Dedifferentiated amniotic fluid mesenchymal stem cell (primary cell): ENCODE results near the gene LGALS3.
A peak's percentile ranks its signal among the peaks of the same experiment; 100 is the strongest.

Experiments
- DNase-seq: peaks from one replicate; pipeline ENCODE4 v3.0.0-alpha.2; 2016; ENCODE audit errors: extremely low spot score

The LGALS3 gene

GRCh38 chr14:55191203-55192053 lies 62.4 kb downstream of the LGALS3 start, which contains the start of gene DLGAP5:
DLGAP5 (minus strand) TSS chr14:55191585; CDS start chr14:55189179, 2,406 bp downstream.
- peak; percentile 97 for DNase-seq

GRCh38 chr14:55192054-55192621 lies 63.1 kb downstream of the LGALS3 start:
- no peak for DNase-seq

- DNase-seq = no peak
Observed at GRCh38 chr14:55194656-55195355, 65.8 kb downstream of the LGALS3 start.
